ENCODE results near the gene CREB3L2. TPM values are rescaled to one million over a fixed set of nuclear protein-coding genes. Genes with fewer than 3 reads are reported as not detected.

CREB3L2 gene
- total and polyA plus RNA-seq, 2 donors (not counting 1 experiment from before 2014, with no cell fraction given) = 13.8 to 25.1 TPM

- no peak for DNase-seq
- H4K20me1 ChIP-seq (ENCODE audit: control insufficient read depth, insufficient read depth, low read length, poor library complexity, severe bottlenecking) = no peaks in the 10 kb centered on the region
- H3K79me2 ChIP-seq (ENCODE audit: control insufficient read depth, insufficient read depth, low read length) = peaks cover 74% of the 10 kb centered on the region
- H2AFZ ChIP-seq (ENCODE audit: insufficient read depth, low read depth, low read length, poor library complexity, severe bottlenecking) = peak overlapping the region; percentile 17
- peak overlapping the region; percentile 89 to 94 for H3K27ac ChIP-seq (ENCODE audit: low read length in 2 of 2)
- peaks cover 0 to 19% (median 9%) of the 10 kb centered on the region in 3 donors for H3K9me3 ChIP-seq (ENCODE audit: control extremely low read depth in 1 of 3, control insufficient read depth in 2 of 3, insufficient read depth in 1 of 3, low read length in 2 of 3)
- ChIA-PET CTCF (interaction anchor here (0.6 to 3.2 kb wide), 8 partner anchors 9 to 83 kb away, joined by 3 to 32 read pairs (median 5); partner anchors contain the start of gene CREB3L2), POLR2A (no interaction called here)
- peaks cover 21% of the 10 kb centered on the region for H3K4me1 Mint-ChIP-seq
- peaks cover 66 to 73% of the 10 kb centered on the region in 2 donors for H3K4me1 ChIP-seq (ENCODE audit: control insufficient read depth in 2 of 2, insufficient read depth in 2 of 2, low read length in 2 of 2)
- ATAC-seq (ENCODE audit: low read depth) = no peak
- peaks cover 6% of the 10 kb centered on the region for H3K9me3 Mint-ChIP-seq (ENCODE audit: insufficient read depth)
- H3K27me3 Mint-ChIP-seq = no peaks in the 10 kb centered on the region
- H3K4me3 ChIP-seq (ENCODE audit: control extremely low read depth in 1 of 5, extremely low read depth in 1 of 5, insufficient read depth in 1 of 5, low read depth in 2 of 5, low read length in 4 of 5) = peak overlapping the region in 1 of 5 experiments; percentile 31
- 61% methylated on average over 12 of the region's 14 CpGs for WGBS (ENCODE audit: insufficient coverage)
- TF ChIP-seq EZH2 (IDR thresholded peaks at IDR 0.05; ENCODE audit: borderline replicate concordance, insufficient read depth, low read depth, low read length, poor library complexity, severe bottlenecking) (no peak), CTCF (IDR thresholded peaks at IDR 0.05) (peak; percentile 2)
- peak overlapping the region; percentile 59 for H3K4me2 ChIP-seq (replicated peaks; ENCODE audit: low read depth, low read length, poor library complexity, severe bottlenecking)
- H3K27me3 ChIP-seq (replicated peaks in 1 of 4; ENCODE audit: control extremely low read depth in 1 of 4, control insufficient read depth in 3 of 4, insufficient read depth in 4 of 4, low read length in 3 of 4) = no peaks in the 10 kb centered on the region
- H3K9ac ChIP-seq (ENCODE audit: low read length) = peak overlapping the region; percentile 28
- intact Hi-C loops (cut with micrococcal nuclease) = no loop called here
- H3K4me3 Mint-ChIP-seq = peak overlapping the region; percentile 58
- H3K36me3 ChIP-seq (replicated peaks in 1 of 2; ENCODE audit: control extremely low read depth in 1 of 2, control insufficient read depth in 1 of 2, extremely low read depth in 1 of 2, insufficient read depth in 2 of 2, low read length in 1 of 2) = no peaks in the 10 kb centered on the region
- H3K27ac Mint-ChIP-seq = no peak overlapping the region
Observed at GRCh38 chr7:137986252-137987017, 15.5 kb downstream of the CREB3L2 start.

- Histone ChIP-seq H3K4me2 (replicated peaks; ENCODE audit: low read depth, low read length, poor library complexity, severe bottlenecking) (peak overlapping the region; percentile 59), H3K27ac (ENCODE audit: low read length in 2 of 2) (peak overlapping the region; percentile 89 to 94), H3K9me3 (ENCODE audit: control extremely low read depth in 1 of 3, control insufficient read depth in 2 of 3, insufficient read depth in 1 of 3, low read length in 2 of 3) (peaks cover 0 to 19% (median 9%) of the 10 kb centered on the region in 3 donors), H3K9ac (ENCODE audit: low read length) (peak overlapping the region; percentile 28), H4K20me1 (ENCODE audit: control insufficient read depth, insufficient read depth, low read length, poor library complexity, severe bottlenecking) (no peaks in the 10 kb centered on the region), H3K79me2 (ENCODE audit: control insufficient read depth, insufficient read depth, low read length) (peaks cover 74% of the 10 kb centered on the region), H3K4me1 (ENCODE audit: control insufficient read depth in 2 of 2, insufficient read depth in 2 of 2, low read length in 2 of 2) (peaks cover 70 to 79% of the 10 kb centered on the region in 2 donors), H3K27me3 (replicated peaks in 1 of 4; ENCODE audit: control extremely low read depth in 1 of 4, control insufficient read depth in 3 of 4, insufficient read depth in 4 of 4, low read length in 3 of 4) (no peaks in the 10 kb centered on the region), H3K4me3 (ENCODE audit: control extremely low read depth in 1 of 5, extremely low read depth in 1 of 5, insufficient read depth in 1 of 5, low read depth in 2 of 5, low read length in 4 of 5) (peak overlapping the region in 1 of 5 experiments; percentile 31), H2AFZ (ENCODE audit: insufficient read depth, low read depth, low read length, poor library complexity, severe bottlenecking) (peak overlapping the region; percentile 17), H3K36me3 (replicated peaks in 1 of 2; ENCODE audit: control extremely low read depth in 1 of 2, control insufficient read depth in 1 of 2, extremely low read depth in 1 of 2, insufficient read depth in 2 of 2, low read length in 1 of 2) (no peaks in the 10 kb centered on the region)
- H3K4me3 Mint-ChIP-seq = peak overlapping the region; percentile 58
- TF ChIP-seq EZH2 (IDR thresholded peaks at IDR 0.05; ENCODE audit: borderline replicate concordance, insufficient read depth, low read depth, low read length, poor library complexity, severe bottlenecking) = no peak
- peak; percentile 35 for TF ChIP-seq CTCF (IDR thresholded peaks at IDR 0.05)
- ATAC-seq (ENCODE audit: low read depth) (peak; percentile 75), DNase-seq (no peak)
- peaks cover 27% of the 10 kb centered on the region for H3K4me1 Mint-ChIP-seq
- peaks cover 6% of the 10 kb centered on the region for H3K9me3 Mint-ChIP-seq (ENCODE audit: insufficient read depth)
- intact Hi-C loops (cut with micrococcal nuclease) = loop anchor here (2.0 kb wide), 1 partner anchor 17 kb away; the partner anchor contains the start of gene CREB3L2
- no peaks in the 10 kb centered on the region for H3K27me3 Mint-ChIP-seq
- no peak overlapping the region for H3K27ac Mint-ChIP-seq
- 14% methylated on average over 1 of the region's 3 CpGs for WGBS (ENCODE audit: insufficient coverage)
- ChIA-PET POLR2A (no interaction called here), CTCF (interaction anchor here (0.7 to 3.2 kb wide), 4 partner anchors 14 to 25 kb away, joined by 3 to 32 read pairs (median 7); partner anchors contain the start of gene CREB3L2)
Observed at GRCh38 chr7:137985897-137986251, 16.0 kb downstream of the CREB3L2 start.

All from B cell (primary cell).